ENCODE data around the gene CALML4. TPM values are rescaled to one million over a fixed set of nuclear protein-coding genes. Genes with fewer than 3 reads are reported as not detected.
"Not testable (repeated sequence)": the region's sequence is repeated elsewhere in the genome, so short reads cannot be mapped to it uniquely, and the experiment has no call there.

CALML4 gene
- total RNA-seq, 1 donor from 2014 or later, result 2.9 TPM

- ATAC-seq, result no peak
Observed at GRCh38 chr15:68224546-68225250, 19.6 kb upstream of the CALML4 start.

GRCh38 chr15:68224108-68224507 lies 19.0 kb upstream of the CALML4 start:
- ATAC-seq, result no peak

GRCh38 chr15:68223171-68223570 lies 18.0 kb upstream of the CALML4 start:
- no peak for ATAC-seq

- ATAC-seq, result not testable (repeated sequence)
Observed at GRCh38 chr15:68222432-68222743, 17.3 kb upstream of the CALML4 start.

GRCh38 chr15:68221530-68222431 lies 16.6 kb upstream of the CALML4 start:
- ATAC-seq, result not testable (repeated sequence)

GRCh38 chr15:68220967-68221366 lies 15.8 kb upstream of the CALML4 start:
- ATAC-seq, result no peak

- no peak for ATAC-seq
Observed at GRCh38 chr15:68220489-68220888, 15.4 kb upstream of the CALML4 start.

- ATAC-seq, result peak; percentile 18
Observed at GRCh38 chr15:68218847-68219798, 14.0 kb upstream of the CALML4 start.

- ATAC-seq, result no peak
Observed at GRCh38 chr15:68218331-68218730, 13.2 kb upstream of the CALML4 start.

- ATAC-seq, result no peak
Observed at GRCh38 chr15:68217341-68217740, 12.2 kb upstream of the CALML4 start.

- no peak for ATAC-seq
Observed at GRCh38 chr15:68214838-68215254, 9.7 kb upstream of the CALML4 start.

GRCh38 chr15:68213991-68214837 lies 9.1 kb upstream of the CALML4 start:
- ATAC-seq, result no peak

- ATAC-seq, result not testable (repeated sequence)
Observed at GRCh38 chr15:68213491-68213845, 8.3 kb upstream of the CALML4 start.

GRCh38 chr15:68211656-68212320 lies 6.7 kb upstream of the CALML4 start:
- no peak for ATAC-seq

GRCh38 chr15:68210821-68211655 lies 5.9 kb upstream of the CALML4 start:
- ATAC-seq, result peak; percentile 31

- no peak for ATAC-seq
Observed at GRCh38 chr15:68210409-68210756, 5.3 kb upstream of the CALML4 start.

GRCh38 chr15:68209735-68210408 lies 4.7 kb upstream of the CALML4 start:
- no peak for ATAC-seq

- ATAC-seq, result no peak
Observed at GRCh38 chr15:68209272-68209671, 4.1 kb upstream of the CALML4 start.

GRCh38 chr15:68208636-68209240 lies 3.6 kb upstream of the CALML4 start:
- no peak for ATAC-seq

Data from esophagus mucosa (tissue), 1 donor.